Brain pericyte (primary cell): Measurements from ENCODE around the gene LRRC3C.

Source experiments
- DNase-seq: peaks from one replicate; pipeline ENCODE4 v3.0.0-alpha.2; 2012; ENCODE audit warnings: low read depth, low spot score

Gene LRRC3C

DNA sequence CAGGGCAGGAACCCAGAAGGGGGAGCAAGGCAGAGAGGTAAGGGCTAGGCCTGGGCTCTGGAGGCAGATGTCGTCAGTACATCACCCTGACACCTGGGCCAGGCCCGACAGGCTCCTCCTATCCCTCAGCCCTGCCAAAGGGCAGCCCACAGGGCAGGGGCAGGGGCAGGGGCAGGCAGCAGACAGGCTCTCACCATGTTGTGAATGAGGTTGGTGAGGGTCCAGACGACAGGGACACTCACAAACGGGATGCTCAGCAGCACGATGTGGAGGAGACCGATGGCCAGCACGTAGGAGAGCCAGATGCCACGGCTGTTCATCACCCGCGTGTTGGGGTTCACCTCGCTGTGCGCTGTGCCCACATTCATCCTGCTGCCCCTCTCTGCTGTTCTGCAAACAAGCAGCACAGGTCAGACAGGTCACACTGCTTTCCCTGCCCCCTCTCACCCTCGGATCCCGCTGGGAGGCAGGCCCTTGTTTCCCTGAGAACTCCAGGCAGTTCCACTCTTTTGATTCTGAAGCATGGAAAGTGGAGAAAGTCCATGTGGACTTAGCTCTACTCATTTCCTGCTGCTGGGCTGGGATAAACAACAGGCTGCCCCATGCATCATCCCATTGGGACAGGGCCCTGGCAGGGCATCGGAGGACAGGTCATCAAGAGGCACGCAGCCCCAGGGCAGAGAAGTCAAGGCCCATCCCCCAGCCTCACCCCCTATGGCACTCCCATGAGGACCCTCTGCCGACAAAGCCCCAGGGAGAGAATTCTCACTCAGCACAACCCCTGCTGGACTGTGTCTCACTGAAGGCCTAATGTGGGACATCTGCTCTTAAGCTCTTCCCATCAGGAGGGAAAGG, 3.5 kb upstream of the LRRC3C start:
- peak; percentile 41 for DNase-seq

DNA sequence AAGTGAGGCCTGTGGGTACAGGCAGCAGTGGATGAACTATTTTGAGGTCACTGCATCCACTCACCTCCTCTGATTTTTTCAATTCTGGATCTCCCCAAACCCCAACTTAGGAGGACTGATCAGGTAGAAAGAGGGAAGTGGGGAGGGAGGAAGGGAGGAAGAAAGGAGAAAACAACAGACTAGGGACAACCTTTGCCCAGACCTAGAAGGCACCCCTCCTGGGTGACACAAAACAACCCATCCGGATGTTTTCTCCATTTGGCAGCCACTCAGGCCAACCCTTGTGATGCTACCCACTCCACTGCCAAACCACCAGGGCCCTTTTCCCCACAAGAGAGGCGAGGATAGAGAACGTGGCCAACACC, 2.9 kb upstream of the LRRC3C start:
- no peak for DNase-seq

DNA sequence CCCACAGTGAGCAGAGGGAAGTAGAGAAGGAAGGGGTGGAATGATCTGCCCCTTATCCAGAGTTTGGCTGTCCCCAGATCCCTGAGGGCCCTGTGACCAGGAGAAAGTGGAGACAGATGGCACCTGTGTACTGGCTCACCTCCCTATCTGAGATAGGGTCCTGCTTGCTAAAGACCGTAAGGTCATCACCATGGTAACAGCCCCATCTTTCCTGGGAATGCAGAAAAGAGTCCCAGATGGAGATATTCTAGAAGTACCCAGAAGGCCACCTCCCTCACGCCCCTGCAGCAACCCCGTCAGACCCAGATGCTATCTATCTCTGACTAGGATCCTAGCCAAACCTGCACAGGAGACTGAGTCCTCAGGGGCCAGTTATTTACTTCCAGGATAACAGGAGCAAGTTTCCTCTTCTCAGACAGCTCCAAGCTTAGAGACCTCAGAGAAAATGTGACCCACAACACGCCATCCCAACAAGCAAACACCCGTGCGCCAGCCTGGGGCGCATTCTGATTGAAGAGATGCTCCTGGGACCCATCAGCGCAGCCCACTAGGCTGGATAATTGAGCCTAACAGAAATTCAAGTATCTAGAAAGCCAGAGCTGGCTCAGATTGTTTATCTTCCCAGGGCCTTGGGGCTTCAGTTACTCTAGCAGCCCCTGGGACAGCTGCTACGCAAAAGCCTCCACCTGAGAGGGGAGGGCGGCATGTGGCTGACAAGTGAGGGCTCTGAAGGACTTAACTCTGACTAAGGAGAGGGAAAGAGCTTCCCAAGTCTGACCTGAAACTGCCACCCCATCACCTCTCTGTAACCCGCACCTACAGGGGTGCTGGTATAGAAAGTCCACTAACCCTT, 2.0 kb upstream of the LRRC3C start:
- no peak for DNase-seq

DNA sequence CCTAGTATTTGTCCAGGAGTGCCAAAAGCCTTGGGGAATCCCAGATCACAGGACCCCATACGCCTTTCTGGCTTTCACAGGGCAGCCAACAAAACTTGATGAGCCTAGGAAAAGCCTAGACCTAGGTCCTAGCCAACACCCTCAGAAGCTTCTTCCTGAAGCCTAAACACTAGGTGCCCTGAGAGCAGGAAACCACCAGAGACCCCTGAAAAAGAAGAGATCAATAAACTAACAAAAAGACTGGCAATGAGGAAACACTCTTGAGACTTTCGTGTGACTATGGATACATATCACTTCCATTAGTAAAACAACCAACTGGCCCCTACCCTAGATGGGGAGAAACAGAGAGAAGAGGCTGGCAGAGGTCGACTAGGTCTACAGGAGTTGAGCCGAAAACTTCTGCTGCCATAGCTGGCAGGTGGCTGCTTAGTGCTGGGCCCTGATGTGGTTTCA, 1.4 kb upstream of the LRRC3C start:
- DNase-seq = no peak

DNA sequence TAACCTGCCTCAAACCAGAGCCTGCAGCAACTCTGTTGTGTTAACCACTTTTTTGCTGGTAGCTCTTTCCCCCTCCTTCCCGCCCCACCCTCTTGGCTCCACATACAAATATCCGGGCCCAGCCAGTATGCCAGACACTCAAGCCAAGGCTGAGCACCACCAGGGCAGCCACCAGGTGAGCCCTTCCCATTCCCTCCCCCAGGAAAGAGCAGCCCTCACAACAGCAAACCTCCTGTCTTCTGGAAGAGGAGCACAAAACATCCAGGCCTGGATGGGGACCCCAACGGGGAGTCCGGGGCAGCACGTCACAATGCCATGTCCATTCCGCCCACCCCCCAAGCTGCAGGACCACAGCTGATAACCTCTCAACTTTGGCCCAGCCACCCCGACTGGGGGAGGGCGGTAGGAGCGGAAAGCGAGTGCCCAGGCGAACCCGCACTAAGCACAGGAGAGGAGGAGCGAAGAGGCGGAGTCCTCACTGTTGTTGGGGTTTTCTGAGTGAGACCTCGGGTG, 888 bp upstream of the LRRC3C start:
- DNase-seq = no peak

DNA sequence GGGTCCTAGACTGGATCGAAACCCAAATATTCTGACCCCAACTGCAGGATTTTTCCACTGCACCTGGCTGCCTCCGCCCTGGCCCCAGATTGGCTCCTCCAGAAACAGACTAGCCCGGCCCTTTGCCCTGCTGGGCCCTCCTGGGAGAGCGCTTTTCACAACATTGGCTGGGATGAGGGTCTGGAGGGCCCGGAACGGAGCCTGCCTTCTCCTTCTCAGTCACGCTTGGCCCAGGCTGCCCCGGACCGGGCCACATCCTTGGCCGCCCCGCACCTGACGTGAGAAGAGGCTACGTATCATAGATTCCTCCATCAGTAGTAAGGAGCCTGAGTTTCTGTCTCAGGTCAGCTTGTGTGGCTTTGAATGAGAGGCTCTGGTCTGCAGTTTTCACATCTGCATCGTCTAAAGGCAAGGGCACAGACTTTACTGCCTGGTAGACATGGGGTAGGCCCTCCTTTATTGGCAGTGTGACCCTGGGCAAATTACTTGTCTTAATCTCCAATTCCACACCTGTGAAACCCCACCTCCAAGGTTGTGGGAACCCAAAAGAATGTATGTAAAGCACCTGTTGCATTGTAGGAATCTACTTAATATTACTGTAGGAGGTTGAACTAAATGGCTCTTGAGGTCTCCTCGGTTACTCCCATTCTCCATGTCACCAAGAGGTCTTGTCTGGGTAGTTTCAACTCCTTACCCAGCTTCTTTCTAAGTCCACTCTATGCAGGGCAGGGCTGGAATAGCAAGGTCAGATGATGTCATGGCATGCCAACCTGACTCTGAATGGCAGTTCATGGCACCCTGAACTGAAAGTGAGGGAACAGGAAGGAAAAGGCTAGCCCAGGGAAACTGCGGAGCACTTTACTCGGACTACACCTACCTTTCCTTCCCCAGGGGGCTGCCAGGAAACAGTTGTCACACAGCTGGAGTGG, 661 bp downstream of the LRRC3C start:
- DNase-seq = no peak

DNA sequence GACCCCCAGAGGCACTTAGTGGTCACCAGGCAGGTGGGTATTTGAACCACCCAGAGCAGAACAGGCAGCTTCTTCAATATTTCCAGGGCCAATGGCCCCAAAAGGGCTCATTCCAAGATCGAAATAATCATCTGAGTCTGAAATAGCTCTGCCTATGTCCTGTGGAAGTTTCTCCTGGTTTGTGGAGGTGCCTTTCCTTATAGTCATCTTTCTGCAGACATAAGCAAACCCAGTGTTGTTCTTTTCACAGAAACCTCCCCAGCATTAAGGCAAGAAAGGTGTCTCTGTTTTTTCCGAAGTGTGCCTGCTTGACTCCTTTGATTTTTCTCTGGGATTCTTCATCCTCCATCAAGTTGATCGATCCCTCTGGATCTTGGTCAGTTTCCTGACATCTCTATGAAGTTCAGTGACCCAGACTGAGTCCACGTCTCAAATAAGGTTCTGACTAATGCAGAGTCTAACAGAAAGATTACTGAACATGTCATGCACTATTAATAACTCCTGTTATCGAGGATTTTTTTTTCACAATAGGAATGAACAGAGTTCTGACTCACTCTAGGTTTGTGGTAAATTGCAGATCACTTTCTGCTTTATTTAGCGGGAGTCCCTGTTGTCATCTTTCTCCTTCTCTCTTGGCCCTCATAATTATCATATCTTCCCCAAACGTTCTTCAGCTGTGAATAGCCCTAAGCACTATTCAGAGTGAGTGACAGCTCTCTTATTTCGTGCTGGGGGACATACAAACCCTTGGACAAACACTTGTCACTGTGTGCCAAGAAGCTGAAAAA, 1.5 kb downstream of the LRRC3C start:
- no peak for DNase-seq

DNA sequence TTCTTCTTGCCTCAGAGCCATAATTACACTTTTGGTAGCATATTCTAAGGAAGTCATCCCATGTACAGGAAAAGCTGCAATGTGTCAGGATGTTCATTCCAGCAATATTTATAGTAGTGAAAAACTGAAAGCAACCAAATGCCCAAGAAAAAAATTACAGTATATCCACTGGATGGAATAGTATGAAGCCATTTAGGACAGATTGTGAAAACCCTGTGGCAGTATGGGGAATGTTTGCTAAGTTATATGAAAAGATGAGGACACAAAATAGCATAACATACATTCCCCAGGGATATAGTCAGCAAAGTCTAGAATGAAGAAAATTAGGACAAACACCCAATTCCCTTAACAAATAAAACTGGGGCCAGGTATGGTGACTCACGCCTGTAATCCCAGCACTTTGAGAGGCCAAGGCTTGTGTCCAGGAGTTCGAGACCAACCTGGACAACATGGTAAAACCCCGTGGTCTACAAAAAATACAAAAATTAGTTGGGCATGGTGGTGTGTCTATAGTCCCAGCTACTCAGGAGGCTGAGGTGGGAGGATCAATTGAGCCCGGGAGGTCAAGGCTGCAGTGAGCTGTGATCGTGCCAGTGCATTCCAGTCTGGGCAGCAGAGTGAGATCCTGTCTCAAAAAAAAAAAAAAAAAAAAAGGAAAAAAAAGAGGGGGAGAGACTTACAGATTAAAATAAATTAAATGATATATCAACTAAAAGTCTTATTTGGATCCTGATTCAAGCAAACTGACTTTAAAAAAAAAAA, 2.3 kb downstream of the LRRC3C start:
- DNase-seq = no peak

DNA sequence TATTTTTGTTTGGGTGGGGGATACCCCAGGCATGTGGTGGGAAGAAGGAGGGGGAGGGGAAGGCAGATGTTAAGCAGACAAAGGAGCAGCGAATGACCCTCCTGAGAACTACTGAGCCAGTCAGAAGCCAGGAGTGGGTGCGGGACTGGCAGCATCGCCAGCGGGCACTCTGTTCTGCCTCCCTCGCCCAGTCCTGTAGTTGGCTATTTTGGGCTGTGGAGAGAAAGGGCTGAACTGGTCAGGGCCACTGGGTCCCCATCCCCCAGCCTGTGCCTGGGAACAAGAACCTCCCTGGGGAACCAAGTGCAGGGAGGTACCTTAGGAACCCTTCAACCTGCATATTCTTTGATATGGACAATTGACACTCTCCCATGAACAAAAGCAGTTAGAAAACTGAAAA, 6.4 kb downstream of the LRRC3C start:
- no peak for DNase-seq

DNA sequence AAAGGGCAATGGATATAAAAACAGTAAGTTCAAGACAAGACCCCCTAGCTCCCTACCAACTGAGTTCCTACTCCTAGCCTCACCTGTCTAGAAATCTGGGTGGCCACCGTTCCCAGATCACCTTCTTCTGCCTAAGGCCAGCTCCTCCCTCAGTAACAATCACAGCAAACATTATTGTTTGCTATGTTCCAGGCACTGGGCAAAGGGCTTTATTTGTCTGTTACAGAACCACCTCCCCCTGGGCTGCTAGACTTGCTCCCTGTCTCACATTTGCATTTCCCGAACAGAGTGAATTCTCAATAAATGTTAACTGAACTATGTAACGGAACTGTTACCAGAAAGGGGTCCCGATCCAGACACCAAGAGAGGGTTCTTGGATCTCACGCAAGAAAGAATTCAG, 6.8 kb downstream of the LRRC3C start:
- DNase-seq = no peak

DNA sequence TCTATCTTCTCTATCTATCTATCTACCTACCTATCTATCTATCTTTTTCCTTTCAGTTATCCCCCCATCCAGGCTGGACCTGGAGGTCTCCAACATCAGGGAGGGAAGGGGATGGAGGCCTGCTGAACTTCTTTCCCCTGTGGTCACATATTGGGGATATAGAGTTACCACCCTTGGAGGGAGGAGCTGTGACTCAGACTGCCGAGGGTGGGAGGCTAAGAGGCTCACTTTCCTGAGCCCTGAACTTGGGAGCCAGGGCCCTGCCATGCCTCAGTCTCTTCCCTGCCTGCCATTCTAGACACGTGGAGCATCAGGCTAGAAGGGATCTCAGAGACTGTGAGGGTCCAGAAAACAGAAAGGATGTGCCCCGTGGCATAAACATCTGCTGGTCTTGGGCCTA, 8.4 kb downstream of the LRRC3C start:
- no peak for DNase-seq

DNA sequence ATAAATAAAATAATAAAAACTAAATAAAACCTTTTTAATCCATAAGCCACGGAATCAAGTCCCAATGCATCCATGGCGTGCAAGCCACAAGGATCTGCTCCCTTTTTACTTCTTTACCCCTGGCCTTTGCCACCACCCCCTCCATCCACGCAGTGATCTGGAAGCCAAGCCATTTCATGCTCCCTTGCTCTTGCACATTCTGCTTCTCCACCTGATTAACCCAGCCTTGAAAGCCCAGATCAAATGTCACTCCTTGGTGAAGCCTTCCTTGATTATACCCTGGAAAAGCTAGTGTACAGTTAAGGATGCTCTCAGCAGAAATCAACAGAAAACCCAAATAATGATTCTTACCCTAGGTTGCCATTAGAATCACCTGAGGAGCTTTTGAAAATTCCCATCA, 9.9 kb downstream of the LRRC3C start:
- no peak for DNase-seq

DNA sequence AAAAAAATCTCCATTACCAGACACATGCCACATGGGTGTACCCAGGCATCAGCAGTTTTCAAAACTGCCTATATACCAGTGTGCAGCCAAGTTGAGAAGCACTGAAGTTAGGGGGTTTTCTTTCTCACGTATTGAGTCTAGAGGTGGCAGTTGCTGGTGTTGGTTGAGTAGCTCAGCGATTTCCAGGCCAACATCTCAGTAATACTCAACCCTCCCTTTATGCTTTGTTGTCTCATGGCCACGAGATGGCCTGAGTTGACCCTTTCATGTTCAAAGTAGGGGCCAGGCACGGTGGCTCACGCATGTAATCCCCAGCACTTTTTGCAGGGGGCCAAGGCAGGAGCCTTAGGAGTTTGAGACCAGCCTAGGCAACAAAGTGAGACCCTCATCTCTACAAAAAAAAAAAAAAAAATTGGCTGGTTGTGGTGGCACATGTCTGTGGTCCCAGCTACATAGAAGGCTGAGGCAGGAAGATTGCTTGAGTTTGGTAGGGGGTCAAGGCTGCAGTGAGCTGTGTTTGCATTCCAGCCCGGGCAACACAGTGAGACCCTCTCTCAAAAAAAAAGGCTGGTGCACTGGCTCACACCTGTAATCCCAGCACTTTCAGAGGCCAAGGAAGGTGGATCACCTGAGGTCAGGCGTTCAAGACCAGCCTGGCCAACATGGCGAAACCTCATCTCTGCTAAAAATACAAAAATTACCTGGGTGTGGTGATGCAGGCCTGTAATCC, 10.8 kb downstream of the LRRC3C start:
- no peak for DNase-seq

DNA sequence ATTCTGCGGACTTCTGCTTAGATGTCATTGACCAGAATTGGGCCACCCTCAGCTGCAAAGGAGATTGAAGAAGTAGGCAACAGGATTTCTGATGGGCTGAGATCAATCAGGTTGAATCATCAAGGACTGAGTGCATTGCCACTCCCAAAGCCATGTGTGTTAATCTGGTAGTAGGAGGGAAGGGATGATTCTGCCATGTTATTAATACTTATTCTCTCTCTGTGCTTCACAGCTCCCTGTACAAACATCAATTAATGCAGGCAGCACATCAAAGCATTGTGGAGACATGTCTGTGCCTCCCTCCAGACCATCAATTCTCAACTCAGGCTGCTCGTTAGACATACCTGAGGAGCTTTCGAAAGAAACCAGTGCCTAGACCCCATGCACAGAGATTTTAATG, 11.6 kb downstream of the LRRC3C start:
- DNase-seq = no peak

DNA sequence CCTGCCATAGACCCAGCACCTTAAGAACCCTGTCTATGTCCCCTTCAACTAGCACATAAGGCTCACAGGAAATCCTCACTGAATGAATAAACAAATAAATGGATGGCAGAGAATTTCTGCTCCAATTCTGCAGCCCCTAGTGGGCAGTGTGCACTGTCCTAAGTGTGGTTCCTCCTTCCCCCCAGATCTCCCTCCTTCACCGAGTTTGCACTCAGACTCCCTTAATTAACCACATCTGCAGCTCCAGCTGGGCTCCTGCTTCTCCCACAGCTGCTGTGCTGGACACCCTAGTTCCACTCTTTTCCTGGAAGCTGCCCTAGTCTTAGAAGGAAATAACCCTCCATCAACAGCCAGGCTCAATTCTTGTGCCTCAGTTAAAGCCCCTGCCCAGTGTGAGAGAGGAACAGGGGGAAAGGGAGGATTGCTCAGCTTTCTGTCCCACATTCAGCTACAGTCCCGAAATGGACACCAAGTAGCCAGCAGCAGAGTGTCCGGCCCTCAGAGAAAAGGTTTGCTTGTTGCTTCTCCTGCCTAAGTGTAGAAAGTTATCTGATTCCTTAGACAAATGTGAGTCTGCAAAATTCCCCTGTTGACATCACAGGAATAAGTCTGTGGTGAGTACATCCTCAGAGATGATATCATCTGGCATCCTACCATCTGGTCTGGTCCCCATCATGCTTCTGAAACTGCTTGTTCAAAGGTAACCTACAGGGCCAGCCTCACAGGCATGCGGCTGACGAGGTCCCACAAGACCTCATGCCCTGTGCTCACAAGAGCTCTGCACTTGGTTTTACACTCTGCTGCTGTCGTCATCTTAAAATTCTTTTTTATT, 12.3 kb downstream of the LRRC3C start:
- DNase-seq = no peak

DNA sequence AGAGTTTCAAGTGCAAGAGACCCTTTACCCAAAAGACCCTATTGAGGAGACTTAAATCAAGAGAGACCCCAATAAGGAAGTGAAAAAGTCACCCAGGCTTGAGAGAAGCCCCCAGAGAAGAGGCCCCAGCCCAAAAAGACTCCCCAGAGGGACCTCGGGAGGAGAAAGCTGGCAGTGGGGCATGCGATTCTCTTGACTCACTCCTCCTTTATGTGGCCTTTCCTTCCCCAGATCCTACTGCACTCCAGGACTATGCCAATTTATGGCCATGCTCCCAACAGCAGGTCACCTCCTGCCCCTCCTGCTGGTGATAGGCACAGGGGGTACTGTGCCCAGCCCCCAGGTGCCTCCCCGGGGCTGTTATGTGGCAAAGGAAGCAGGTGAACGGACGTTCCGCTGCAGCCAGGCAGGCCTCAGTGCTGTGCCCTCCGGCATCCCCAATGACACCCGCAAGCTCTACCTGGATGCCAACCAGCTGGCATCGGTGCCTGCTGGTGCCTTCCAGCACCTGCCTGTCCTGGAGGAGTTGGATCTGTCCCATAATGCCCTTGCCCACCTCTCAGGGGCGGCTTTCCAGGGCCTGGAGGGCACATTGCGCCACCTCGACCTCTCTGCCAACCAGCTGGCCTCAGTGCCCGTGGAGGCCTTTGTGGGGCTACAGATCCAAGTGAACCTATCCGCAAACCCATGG, 16.3 kb downstream of the LRRC3C start:
- DNase-seq = no peak

DNA sequence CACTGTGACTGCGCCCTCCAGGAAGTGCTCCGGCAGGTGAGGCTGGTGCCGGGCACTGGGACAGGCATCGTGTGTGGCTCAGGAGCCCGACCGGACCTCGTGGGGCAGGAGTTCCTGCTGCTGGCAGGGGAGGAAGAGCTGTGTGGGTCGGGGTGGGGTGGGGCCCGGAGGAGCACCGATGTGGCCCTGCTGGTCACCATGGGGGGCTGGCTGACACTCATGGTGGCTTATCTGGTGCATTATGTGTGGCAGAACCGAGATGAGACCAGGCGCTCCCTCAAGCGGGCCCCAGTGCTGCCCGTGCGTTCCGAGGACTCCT, 16.8 kb downstream of the LRRC3C start:
- DNase-seq = no peak
